HG03378 (cell line): ENCODE data around the gene WWC1.
"Not testable (repeated sequence)": the region's sequence is repeated elsewhere in the genome, so short reads cannot be mapped to it uniquely, and the experiment has no call there.

Experiments used
- ATAC-seq: cut with Tn5 transposase; IDR thresholded peaks from one replicate; pipeline ENCODE4 v1.9.1; 2021; ENCODE audit warnings: mild to moderate bottlenecking, moderate library complexity; ENCODE audit not compliant: unreplicated experiment

The WWC1 gene

DNA sequence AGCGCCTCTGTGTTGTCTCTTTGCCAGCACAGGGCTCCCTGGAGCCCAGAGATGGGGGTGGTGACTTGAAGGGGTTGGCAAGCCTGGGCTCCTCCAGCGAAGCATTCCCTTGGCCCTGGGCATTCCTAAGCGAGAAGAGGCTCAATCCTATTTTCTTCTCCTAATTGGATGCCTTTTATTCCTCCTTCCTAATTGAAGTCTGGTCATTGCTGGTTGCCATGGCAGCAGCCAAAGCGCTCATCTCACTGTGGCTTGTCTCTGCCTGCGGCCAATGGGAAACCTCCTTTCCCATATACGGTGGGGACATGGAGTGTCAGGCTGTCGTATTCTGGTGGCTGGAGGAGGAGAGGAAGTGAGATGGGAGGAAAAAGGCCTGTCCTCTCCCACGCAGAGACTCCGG is 142.6 kb downstream of the WWC1 start:
- ATAC-seq: no peak

GRCh38 chr5:168434746-168435321 is 143.4 kb downstream of the WWC1 start:
- ATAC-seq: no peak

GRCh38 chr5:168435340-168435739 is 143.9 kb downstream of the WWC1 start:
- not testable (repeated sequence) for ATAC-seq

DNA sequence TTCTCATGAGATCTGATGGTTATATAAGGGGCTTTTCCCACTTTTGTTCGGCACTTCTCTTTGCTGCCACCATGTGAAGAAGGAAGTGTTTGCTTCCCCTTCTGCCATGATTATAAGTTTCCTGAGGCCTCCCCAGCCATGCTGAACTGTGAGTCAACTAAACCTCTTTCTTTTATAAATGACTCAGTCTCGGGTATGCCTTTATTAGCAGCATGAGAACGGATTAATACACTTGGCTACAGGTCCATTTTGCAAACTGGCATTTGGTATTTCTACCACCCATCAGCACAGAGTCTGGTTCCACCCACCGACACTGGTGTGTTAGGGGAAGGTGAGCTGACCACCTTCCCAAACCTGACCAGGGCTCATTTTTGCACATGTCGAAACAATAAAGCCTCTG is 146.9 kb downstream of the WWC1 start:
- no peak for ATAC-seq

GRCh38 chr5:168443533-168443932 is 152.1 kb downstream of the WWC1 start:
- ATAC-seq: no peak

DNA sequence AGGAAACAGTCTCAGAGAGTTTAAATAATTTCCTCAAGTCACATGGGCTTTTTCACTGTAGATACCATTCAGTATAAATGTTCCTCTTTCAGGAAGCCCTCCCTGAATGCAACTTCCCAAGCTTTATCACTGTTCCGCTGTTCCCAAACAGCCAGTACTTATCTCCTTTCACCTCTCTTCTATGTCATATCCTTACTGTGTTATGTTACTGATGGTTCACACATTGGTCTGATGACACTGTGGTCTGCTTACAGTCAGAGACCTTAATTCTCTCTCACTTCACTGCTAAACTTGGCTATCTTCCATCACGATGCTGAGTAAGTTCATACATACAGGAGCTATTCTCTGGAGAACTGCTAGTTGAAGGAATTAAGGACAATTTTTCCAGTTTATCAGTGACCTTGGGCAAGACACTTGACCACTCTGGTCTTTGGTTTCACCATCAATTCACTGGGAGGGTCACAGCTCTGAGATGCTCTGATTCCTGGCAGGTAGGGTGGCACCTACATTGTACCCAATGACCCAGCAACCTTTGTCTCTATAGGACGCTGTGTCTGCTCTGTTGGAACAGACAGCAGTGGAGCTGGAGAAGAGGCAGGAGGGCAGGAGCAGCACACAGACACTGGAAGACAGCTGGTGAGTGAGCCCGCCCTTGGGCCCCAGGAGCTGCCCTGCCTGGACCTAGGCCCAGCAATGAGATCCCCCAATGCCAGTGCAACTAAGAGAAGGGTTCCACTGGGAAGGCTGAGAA is 152.7 kb downstream of the WWC1 start:
- no peak for ATAC-seq

GRCh38 chr5:168446983-168447619 is 155.7 kb downstream of the WWC1 start:
- no peak for ATAC-seq

- no peak for ATAC-seq
Observed at GRCh38 chr5:168447808-168448207, 156.4 kb downstream of the WWC1 start.

DNA sequence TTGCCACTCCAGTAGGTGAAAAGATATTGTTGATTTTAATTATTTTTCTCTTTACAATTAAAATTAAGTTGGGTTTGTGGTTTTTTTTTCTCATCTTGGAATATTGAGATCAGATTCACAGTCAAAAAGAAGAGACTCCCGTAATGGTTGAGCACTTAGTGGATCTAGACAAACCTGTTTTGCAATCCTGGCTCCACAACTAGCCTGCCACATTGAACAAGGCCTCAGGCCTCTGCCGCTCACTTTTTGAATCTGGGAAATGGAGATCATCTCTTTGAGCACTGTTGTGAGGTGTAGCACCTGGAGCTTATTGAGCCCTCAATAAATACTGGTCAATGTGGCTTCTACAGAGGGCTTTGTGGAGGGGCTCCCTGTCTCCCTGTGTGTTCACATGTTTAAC is 157.7 kb downstream of the WWC1 start:
- ATAC-seq: no peak

- no peak for ATAC-seq
Observed at GRCh38 chr5:168451565-168451964, 160.1 kb downstream of the WWC1 start.

DNA sequence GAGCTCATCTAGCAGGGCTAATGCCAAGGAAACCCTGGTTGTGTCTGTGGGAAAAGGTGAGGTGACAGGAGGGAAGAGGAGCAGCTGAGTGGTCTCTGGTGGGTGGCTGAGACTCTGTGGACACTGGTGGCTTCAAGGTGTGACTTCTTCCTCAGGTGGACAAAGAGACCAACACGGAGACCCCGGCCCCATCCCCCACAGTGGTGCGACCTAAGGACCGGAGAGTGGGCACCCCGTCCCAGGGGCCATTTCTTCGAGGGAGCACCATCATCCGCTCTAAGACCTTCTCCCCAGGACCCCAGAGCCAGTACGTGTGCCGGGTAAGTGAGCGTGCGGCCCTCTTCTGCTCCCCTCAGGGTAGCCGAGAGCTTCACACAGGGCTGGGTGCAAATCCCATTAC is 163.8 kb downstream of the WWC1 start:
- no peak for ATAC-seq

GRCh38 chr5:168457542-168457941 is 166.1 kb downstream of the WWC1 start:
- ATAC-seq: no peak

- ATAC-seq: no peak
Observed at GRCh38 chr5:168460606-168461005, 169.2 kb downstream of the WWC1 start.

GRCh38 chr5:168463081-168463480 is 171.6 kb downstream of the WWC1 start:
- ATAC-seq: no peak

DNA sequence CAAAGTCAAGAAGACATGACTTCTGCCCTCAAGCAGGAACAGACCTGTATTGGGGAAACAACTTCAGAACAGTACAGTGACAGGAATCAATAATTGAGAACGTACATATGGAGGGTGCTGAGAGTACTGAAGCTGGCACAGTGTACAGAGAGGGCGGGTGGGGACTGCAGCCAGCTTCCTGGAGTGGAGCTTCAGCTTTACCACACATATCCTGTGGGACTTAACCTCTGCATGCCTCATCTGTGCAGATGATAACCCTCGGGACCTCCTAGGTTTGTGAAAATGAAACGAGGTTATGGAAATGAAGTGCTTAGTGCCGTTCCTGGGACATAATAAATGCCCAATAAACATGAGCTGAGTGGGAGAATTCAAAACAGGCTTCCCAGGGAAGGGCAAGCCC is 172.8 kb downstream of the WWC1 start:
- no peak for ATAC-seq

- ATAC-seq: no peak
Observed at GRCh38 chr5:168464641-168465040, 173.2 kb downstream of the WWC1 start.

GRCh38 chr5:168467755-168468330 is 176.4 kb downstream of the WWC1 start:
- ATAC-seq: no peak

DNA sequence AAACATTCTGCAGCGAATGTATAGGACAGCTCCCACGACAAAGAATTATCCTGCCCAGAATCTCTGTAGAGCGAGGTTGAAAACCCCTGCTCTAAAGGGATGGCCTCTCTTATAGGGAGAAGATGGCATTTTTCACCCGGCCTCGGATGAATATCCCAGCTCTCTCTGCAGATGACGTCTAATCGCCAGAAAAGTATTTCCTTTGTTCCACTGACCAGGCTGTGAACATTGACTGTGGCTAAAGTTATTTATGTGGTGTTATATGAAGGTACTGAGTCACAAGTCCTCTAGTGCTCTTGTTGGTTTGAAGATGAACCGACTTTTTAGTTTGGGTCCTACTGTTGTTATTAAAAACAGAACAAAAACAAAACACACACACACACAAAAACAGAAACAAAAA is 177.4 kb downstream of the WWC1 start:
- ATAC-seq: no peak

GRCh38 chr5:168469816-168470215 is 178.4 kb downstream of the WWC1 start:
- ATAC-seq: no peak

GRCh38 chr5:168471785-168472184 is 180.3 kb downstream of the WWC1 start:
- ATAC-seq: no peak

DNA sequence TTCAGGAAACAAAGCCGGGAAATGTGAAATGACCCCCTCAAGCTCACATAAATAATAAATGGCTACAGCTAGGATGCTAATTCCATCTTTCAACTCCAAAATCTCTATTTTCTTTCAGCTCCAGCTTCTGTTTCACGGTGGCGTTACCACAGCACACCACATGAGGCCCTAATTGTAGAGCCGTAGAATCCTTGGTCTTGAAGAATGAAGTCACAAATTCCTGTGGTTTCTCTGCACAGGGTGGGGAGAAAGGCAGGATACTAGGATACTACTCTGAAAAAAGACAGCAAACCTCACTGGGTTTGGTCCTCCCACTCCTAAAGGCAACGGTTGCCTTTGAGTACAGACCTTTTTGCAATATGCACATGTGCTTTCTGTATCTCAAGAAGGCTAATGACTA is 180.9 kb downstream of the WWC1 start:
- no peak for ATAC-seq

DNA sequence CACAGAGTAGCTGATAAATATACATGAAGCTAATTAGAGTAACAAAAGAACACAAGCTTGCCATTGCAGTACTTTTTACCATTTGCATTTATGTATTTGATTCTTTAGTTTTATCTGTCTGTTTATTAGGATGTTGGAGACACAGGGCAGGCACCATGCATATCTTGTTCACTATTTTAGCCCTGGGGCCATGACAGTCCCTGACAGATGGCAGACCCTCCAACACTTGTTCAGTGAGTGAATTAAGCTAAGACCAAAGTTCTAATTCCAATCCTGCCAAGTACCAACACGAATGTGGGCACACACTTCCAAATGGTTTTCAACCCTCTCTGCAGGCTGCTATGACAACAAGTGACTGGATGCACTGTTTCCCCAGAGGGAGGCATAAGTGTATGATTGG is 182.9 kb downstream of the WWC1 start:
- ATAC-seq: no peak
